B cell (primary cell): ENCODE data around the gene ZNF423. TPM values are rescaled to one million over a fixed set of nuclear protein-coding genes. Genes with fewer than 3 reads are reported as not detected.

ENCODE experiments used
- ATAC-seq: fragments of 200-7000 bp; cut with Tn5 transposase; one replicate; pipeline ENCODE4 v1.10.0; 2021; ENCODE audit warnings: low read depth, mild to moderate bottlenecking, moderate number of reproducible peaks, moderate library complexity
- CTCF ChIA-PET: fragments of 350-600 bp; sonication (Branson Sonifier 250); formaldehyde crosslinking; loops from one replicate; lab custom pipeline; 2021; ENCODE audit warnings: antibody characterized with exemption, inconsistent platforms; lab: Charles Lee
- POLR2A ChIA-PET: fragments of 350-600 bp; sonication (Branson Sonifier 250); formaldehyde crosslinking; loops from one replicate; lab custom pipeline; 2021; ENCODE audit warnings: antibody characterized with exemption; lab: Charles Lee
- DNase-seq: peaks from one replicate; pipeline ENCODE4 v3.0.0; 2013
- H2AFZ ChIP-seq: 2 replicates; pipeline ENCODE4 v1.6.1; 2012; ENCODE audit warnings: mild to moderate bottlenecking, low read depth, low read length; ENCODE audit not compliant: insufficient read depth, poor library complexity, severe bottlenecking
- H3K27ac ChIP-seq, 2 donors: 1 replicate in 1 of 2; 2 replicates in 1 of 2; pipeline ENCODE4 v1.5.1; 2012 to 2013; ENCODE audit warnings: low read length in 2 of 2, mild to moderate bottlenecking in 2 of 2, moderate library complexity in 1 of 2
- H3K27me3 ChIP-seq, 4 experiments: fragments of 200-600 bp in 1 of 4; sonication (generic) in 1 of 4; replicated peaks in 1 of 4; 1 replicate in 2 of 4; 2 replicates in 2 of 4; pipeline versions ENCODE4 v1.6.1 to v1.7.0; 2013 to 2016; ENCODE audit warnings: low read length in 3 of 4, mild to moderate bottlenecking in 2 of 4, mixed read lengths in 1 of 4, moderate library complexity in 1 of 4; ENCODE audit not compliant: insufficient read depth in 4 of 4, control insufficient read depth in 3 of 4; ENCODE audit errors: control extremely low read depth in 1 of 4
- H3K36me3 ChIP-seq, 2 experiments: replicated peaks in 1 of 2; 1 replicate in 1 of 2; 2 replicates in 1 of 2; pipeline versions ENCODE4 v1.6.1 to v1.7.1; 2013; ENCODE audit warnings: low read length in 1 of 2; ENCODE audit not compliant: insufficient read depth in 2 of 2, control insufficient read depth in 1 of 2; ENCODE audit errors: control extremely low read depth in 1 of 2, extremely low read depth in 1 of 2
- H3K4me1 ChIP-seq, 2 donors: fragments of 200-600 bp in 1 of 2; sonication (generic) in 1 of 2; 1 replicate in 1 of 2; 2 replicates in 1 of 2; pipeline versions ENCODE4 v1.5.1 to v1.6.1; 2013 to 2017; ENCODE audit warnings: low read length in 2 of 2; ENCODE audit not compliant: control insufficient read depth in 2 of 2, insufficient read depth in 2 of 2
- H3K4me2 ChIP-seq: replicated peaks from 2 replicates; pipeline ENCODE3; 2012; ENCODE audit warnings: mild to moderate bottlenecking, low read depth, low read length; ENCODE audit not compliant: poor library complexity, severe bottlenecking
- H3K4me3 ChIP-seq, 5 experiments: fragments of 200-600 bp in 1 of 5; sonication (generic) in 1 of 5; 1 replicate in 3 of 5; 2 replicates in 2 of 5; pipeline versions ENCODE4 v1.5.1 to v1.7.0; 2011 to 2016; ENCODE audit warnings: low read length in 4 of 5, mild to moderate bottlenecking in 4 of 5, low read depth in 2 of 5, control low read depth in 1 of 5, moderate library complexity in 1 of 5; ENCODE audit not compliant: insufficient read depth in 1 of 5; ENCODE audit errors: control extremely low read depth in 1 of 5, extremely low read depth in 1 of 5
- H3K79me2 ChIP-seq: fragments of 200-600 bp; sonication (generic); one replicate; pipeline ENCODE4 v1.6.0; 2016; ENCODE audit warnings: low read length; ENCODE audit not compliant: control insufficient read depth, insufficient read depth
- H3K9ac ChIP-seq: fragments of 200-600 bp; sonication (generic); 2 replicates; pipeline ENCODE4 v1.6.1; 2017; ENCODE audit warnings: mild to moderate bottlenecking, low read length, moderate library complexity
- H3K9me3 ChIP-seq, 3 donors: one replicate each; pipeline versions ENCODE4 v1.6.1 to v1.7.1; 2013; ENCODE audit warnings: low read length in 2 of 3; ENCODE audit not compliant: control insufficient read depth in 2 of 3, insufficient read depth in 1 of 3; ENCODE audit errors: control extremely low read depth in 1 of 3
- H4K20me1 ChIP-seq: 2 replicates; pipeline ENCODE4 v1.6.0; 2012; ENCODE audit warnings: mild to moderate bottlenecking, low read length; ENCODE audit not compliant: insufficient read depth, control insufficient read depth, poor library complexity, severe bottlenecking
- H3K27ac Mint-ChIP-seq: one replicate; pipeline ENCODE4 v1.8.0; 2021; ENCODE audit warnings: mixed read lengths
- H3K27me3 Mint-ChIP-seq: one replicate; pipeline ENCODE4 v1.8.0; 2021; ENCODE audit warnings: mixed read lengths
- H3K4me1 Mint-ChIP-seq: one replicate; pipeline ENCODE4 v1.8.0; 2021; ENCODE audit warnings: mixed read lengths
- H3K4me3 Mint-ChIP-seq: one replicate; pipeline ENCODE4 v1.8.0; 2021; ENCODE audit warnings: mixed read lengths
- H3K9me3 Mint-ChIP-seq: one replicate; pipeline ENCODE4 v1.8.0; 2022; ENCODE audit warnings: mixed read lengths; ENCODE audit not compliant: insufficient read depth
- CTCF ChIP-seq: fragments of 200-600 bp; IDR thresholded peaks from one replicate; pipeline ENCODE4 v1.8.0; 2022; ENCODE audit warnings: antibody characterized with exemption, mild to moderate bottlenecking
- EZH2 ChIP-seq: IDR thresholded peaks from 2 replicates; pipeline ENCODE4 v1.6.1; 2012; ENCODE audit warnings: borderline replicate concordance, low read depth, mild to moderate bottlenecking, moderate library complexity, low read length; ENCODE audit not compliant: insufficient read depth, poor library complexity, severe bottlenecking
- WGBS: methylation state at CpG from one replicate; pipeline ENCODE4 v1.1.5; 2013; ENCODE audit warnings: missing lambda C conversion rate; ENCODE audit not compliant: insufficient coverage; 5-methylcytosine and 5-hydroxymethylcytosine counted together
- intact Hi-C: fragments of 100-400 bp; cut with micrococcal nuclease; formaldehyde crosslinking; loops from one replicate; pipeline ENCODE4 v1.10.0; 2022
- polyA plus RNA-seq: library from polyadenylated mRNA; depleted of rRNA; stranded (reverse); fragments of >200 nt; gene quantifications from 2 replicates; pipeline ENCODE4 v1.2.3, GENCODE V29; 2012
- total RNA-seq, 2 donors: library from RNA; stranded (reverse); fragments of 120-200 nt in 1 of 2; gene quantifications; 1 replicate in 1 of 2; 2 replicates in 1 of 2; pipeline versions ENCODE4 v1.2.3 to v1.2.4, GENCODE V29; 2013 to 2022

ZNF423 gene
- total and polyA plus RNA-seq, 2 donors (not counting 1 experiment from before 2014, with no cell fraction given) = not detected

DNA sequence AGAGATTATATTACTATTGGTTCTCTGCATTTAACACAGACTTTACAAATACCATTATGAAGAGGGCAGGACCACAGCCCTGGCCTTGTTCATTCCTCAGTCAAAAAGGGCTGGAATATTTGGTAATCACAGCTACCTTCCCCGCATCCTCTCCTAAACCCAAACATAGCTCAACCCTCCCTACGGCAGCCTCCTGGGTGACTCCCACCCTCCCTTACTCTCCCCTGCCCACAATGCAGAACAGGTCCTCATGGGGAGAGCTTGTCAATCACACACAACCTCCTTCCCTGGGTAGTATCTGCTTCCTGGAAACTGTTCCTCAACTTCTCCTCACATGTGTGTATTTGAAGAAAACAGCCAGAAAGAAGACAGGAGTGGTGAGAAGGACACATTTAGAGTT, 258.1 kb downstream of the ZNF423 start:
- no peak overlapping the region for H3K4me3 Mint-ChIP-seq
- Histone ChIP-seq H3K4me1 (no peaks in the 10 kb centered on the region), H2AFZ (no peak overlapping the region), H3K9ac (no peak overlapping the region), H3K27ac (no peak overlapping the region), H3K27me3 (peaks cover 0 to 7% (median under 1%) of the 10 kb centered on the region in 4 experiments), H3K4me2 (no peak overlapping the region), H4K20me1 (no peaks in the 10 kb centered on the region), H3K36me3 (no peaks in the 10 kb centered on the region), H3K9me3 (no peaks in the 10 kb centered on the region), H3K4me3 (no peak overlapping the region), H3K79me2 (no peaks in the 10 kb centered on the region)
- ATAC-seq (no peak), DNase-seq (no peak)
- no peak overlapping the region for H3K27ac Mint-ChIP-seq
- H3K4me1 Mint-ChIP-seq = no peaks in the 10 kb centered on the region
- ChIA-PET POLR2A (no interaction called here), CTCF (no interaction called here)
- intact Hi-C loops = no loop called here
- TF ChIP-seq EZH2 (no peak), CTCF (no peak)
- peaks cover 15% of the 10 kb centered on the region for H3K27me3 Mint-ChIP-seq
- WGBS = 82% methylated on average over 2 of the region's 2 CpGs
- no peaks in the 10 kb centered on the region for H3K9me3 Mint-ChIP-seq

DNA sequence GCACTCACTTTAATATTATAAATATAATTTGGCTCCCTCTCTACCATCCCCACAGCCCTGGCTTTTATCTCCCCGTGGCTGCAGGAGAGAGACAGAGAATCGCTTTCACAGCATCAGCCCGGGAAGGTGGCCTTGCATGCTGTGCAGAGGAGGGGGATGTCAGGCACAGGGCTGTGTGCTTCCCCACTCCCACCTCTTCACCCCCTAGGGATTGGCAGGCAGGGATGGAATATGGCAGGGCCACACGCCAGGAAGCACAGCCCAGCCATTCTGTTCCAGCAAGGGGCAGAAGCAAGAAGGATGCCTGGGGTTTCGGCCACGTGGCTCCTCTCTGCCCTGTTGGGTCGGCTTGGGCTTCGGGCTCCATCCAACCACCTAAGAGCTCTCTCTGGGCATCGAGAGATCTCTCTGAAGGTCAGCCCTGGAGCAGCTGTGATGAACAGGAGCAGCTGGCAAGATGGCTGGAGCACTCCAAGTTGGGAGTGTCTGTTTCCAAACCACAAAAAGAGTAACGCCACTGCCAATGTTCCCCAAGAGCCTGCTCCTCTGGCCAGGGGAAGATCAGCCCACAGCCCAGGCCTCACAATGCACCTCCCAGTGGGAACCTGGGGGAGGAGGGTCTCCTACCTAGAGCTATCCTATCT, 259.1 kb downstream of the ZNF423 start:
- Mint-ChIP-seq H3K27ac (no peak overlapping the region), H3K27me3 (peaks cover 20% of the 10 kb centered on the region), H3K4me1 (no peaks in the 10 kb centered on the region), H3K4me3 (no peak overlapping the region), H3K9me3 (no peaks in the 10 kb centered on the region)
- Histone ChIP-seq H3K4me3 (no peak overlapping the region), H3K4me2 (no peak overlapping the region), H3K27ac (no peak overlapping the region), H3K9me3 (no peaks in the 10 kb centered on the region), H3K79me2 (no peaks in the 10 kb centered on the region), H3K36me3 (no peaks in the 10 kb centered on the region), H3K9ac (no peak overlapping the region), H2AFZ (no peak overlapping the region), H3K27me3 (peaks cover 0 to 7% (median under 1%) of the 10 kb centered on the region in 4 experiments), H3K4me1 (no peaks in the 10 kb centered on the region), H4K20me1 (no peaks in the 10 kb centered on the region)
- ATAC-seq (no peak), DNase-seq (no peak)
- WGBS = 88% methylated on average over 5 of the region's 10 CpGs
- intact Hi-C loops = no loop called here
- POLR2A ChIA-PET = no interaction called here
- CTCF ChIA-PET = no interaction called here
- no peak for TF ChIP-seq EZH2
- no peak for TF ChIP-seq CTCF
